Large intestine (tissue), 3 donors: ENCODE data around the gene ANKS4B. TPM values are rescaled to one million over a fixed set of nuclear protein-coding genes. Genes with fewer than 3 reads are reported as not detected.
"Not testable (repeated sequence)": the region's sequence is repeated elsewhere in the genome, so short reads cannot be mapped to it uniquely, and the experiment has no call there.

ENCODE experiments used
- DNase-seq, 2 donors: peaks; one replicate each; pipeline versions ENCODE4 v3.0.0 to v3.0.0-alpha.2; 2013
- H3K27ac ChIP-seq: one replicate; pipeline ENCODE4 v1.5.1; 2013; ENCODE audit warnings: low read length
- H3K27me3 ChIP-seq: 2 replicates; pipeline ENCODE4 v1.6.1; 2013; ENCODE audit warnings: low read length; ENCODE audit not compliant: control insufficient read depth, insufficient read depth
- H3K36me3 ChIP-seq: 2 replicates; pipeline ENCODE4 v1.6.1; 2013; ENCODE audit warnings: low read length; ENCODE audit not compliant: control insufficient read depth, insufficient read depth
- H3K4me1 ChIP-seq: one replicate; pipeline ENCODE4 v1.6.1; 2013; ENCODE audit warnings: low read length; ENCODE audit not compliant: control insufficient read depth, insufficient read depth
- H3K4me3 ChIP-seq: one replicate; pipeline ENCODE4 v1.5.1; 2013; ENCODE audit warnings: low read length
- H3K9me3 ChIP-seq: one replicate; pipeline ENCODE4 v1.6.1; 2013; ENCODE audit warnings: mild to moderate bottlenecking, low read depth, low read length, moderate library complexity; ENCODE audit not compliant: control insufficient read depth
- WGBS: methylation state at CpG from one replicate; pipeline ENCODE4 v1.1.5; 2013; ENCODE audit warnings: low lambda C conversion rate; ENCODE audit not compliant: insufficient coverage; 5-methylcytosine and 5-hydroxymethylcytosine counted together
- polyA plus RNA-seq: library from polyadenylated mRNA; unstranded; fragments of 120-200 nt; gene quantifications from one replicate; pipeline ENCODE4 v1.2.1, GENCODE V29; 2013

The ANKS4B gene
- polyA plus RNA-seq, 1 donor, result 39.3 TPM

GRCh38 chr16:21194771-21195301 is 38.7 kb upstream of the ANKS4B start:
- no peaks in the 10 kb centered on the region for H3K9me3 ChIP-seq
- H3K4me1 ChIP-seq, result peaks cover 13% of the 10 kb centered on the region
- H3K27me3 ChIP-seq, result no peaks in the 10 kb centered on the region
- H3K4me3 ChIP-seq, result no peak overlapping the region
- WGBS, result 38% methylated on average over 1 of the region's 6 CpGs
- DNase-seq, result no peak
- H3K36me3 ChIP-seq, result no peaks in the 10 kb centered on the region
- no peak overlapping the region for H3K27ac ChIP-seq

DNA sequence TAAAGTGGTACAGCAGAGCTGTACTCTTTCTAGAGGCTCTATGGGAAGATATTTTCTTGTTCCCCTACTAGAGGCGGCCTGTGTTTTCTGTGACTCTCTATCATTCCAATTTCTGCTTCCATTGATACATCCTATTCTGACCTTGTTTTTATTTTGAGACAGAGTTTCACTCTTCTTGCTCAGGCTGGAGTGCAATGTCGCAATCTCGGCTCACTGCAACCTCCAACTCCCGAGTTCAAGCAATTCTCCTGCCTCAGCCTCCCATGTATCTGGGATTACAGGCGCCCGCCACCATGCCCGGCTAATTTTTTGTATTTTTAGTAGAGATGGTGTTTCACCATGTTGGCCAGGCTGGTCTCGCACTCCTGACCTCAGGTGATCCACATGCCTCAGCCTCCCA is 38.2 kb upstream of the ANKS4B start:
- H3K4me3 ChIP-seq, H3K36me3 ChIP-seq, H3K27me3 ChIP-seq, H3K9me3 ChIP-seq, DNase-seq, H3K27ac ChIP-seq: not testable (repeated sequence)
- H3K4me1 ChIP-seq, result peaks cover 16% of the 10 kb centered on the region
- 100% methylated on average over 1 of the region's 8 CpGs for whole genome bisulfite sequencing

DNA sequence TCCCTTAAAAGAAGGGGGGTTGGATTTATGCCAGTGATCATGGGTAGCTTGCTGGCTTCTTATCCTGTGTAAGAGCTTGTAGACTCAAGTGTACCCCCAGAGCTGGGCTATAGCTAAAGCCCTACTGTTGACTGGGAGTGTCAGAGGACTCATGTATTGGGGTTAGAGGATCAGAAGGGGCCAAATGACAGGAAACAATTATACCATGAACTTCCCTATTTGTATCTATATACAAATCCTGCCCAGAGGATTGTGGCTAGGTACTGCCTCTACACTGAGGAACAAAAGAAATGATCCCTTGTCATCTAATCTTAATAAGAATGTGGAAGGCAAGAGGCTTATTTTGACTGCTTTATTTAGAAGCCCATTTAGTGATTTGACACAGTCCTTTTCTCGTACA is 36.4 kb upstream of the ANKS4B start:
- Histone ChIP-seq H3K4me1 (peaks cover 30% of the 10 kb centered on the region), H3K27me3 (no peaks in the 10 kb centered on the region), H3K27ac (no peak overlapping the region), H3K36me3 (no peaks in the 10 kb centered on the region), H3K9me3 (no peaks in the 10 kb centered on the region), H3K4me3 (no peak overlapping the region)
- WGBS, result no CpG with 5 or more reads among the region's 1 CpG
- no peak for DNase-seq

GRCh38 chr16:21197621-21198020 is 35.9 kb upstream of the ANKS4B start:
- no peaks in the 10 kb centered on the region for H3K9me3 ChIP-seq
- no peak overlapping the region for H3K4me3 ChIP-seq
- no CpG with 5 or more reads among the region's 3 CpGs for WGBS
- H3K27ac ChIP-seq, result no peak overlapping the region
- peaks cover 35% of the 10 kb centered on the region for H3K4me1 ChIP-seq
- DNase-seq, result no peak
- H3K36me3 ChIP-seq, result no peaks in the 10 kb centered on the region
- H3K27me3 ChIP-seq, result no peaks in the 10 kb centered on the region

- Histone ChIP-seq H3K9me3 (no peaks in the 10 kb centered on the region), H3K36me3 (no peaks in the 10 kb centered on the region), H3K4me3 (no peak overlapping the region), H3K27ac (peak overlapping the region; percentile 81), H3K27me3 (no peaks in the 10 kb centered on the region), H3K4me1 (peaks cover 51% of the 10 kb centered on the region)
- peak; percentile 48 to 87 for DNase-seq
- WGBS, result 33% methylated on average over 1 of the region's 5 CpGs
Measured at GRCh38 chr16:21199607-21200218, 33.8 kb upstream of the ANKS4B start.

- H3K4me3 ChIP-seq, result no peak overlapping the region
- H3K27me3 ChIP-seq, result no peaks in the 10 kb centered on the region
- H3K9me3 ChIP-seq, result no peaks in the 10 kb centered on the region
- no peaks in the 10 kb centered on the region for H3K36me3 ChIP-seq
- WGBS, result no CpG with 5 or more reads among the region's 7 CpGs
- H3K4me1 ChIP-seq, result peaks cover 55% of the 10 kb centered on the region
- peak; percentile 59 to 86 for DNase-seq
- H3K27ac ChIP-seq, result peak overlapping the region; percentile 65
Measured at GRCh38 chr16:21203155-21203797, 30.2 kb upstream of the ANKS4B start.

- H3K4me1 ChIP-seq, result peaks cover 45% of the 10 kb centered on the region
- DNase-seq, result no peak
- no peaks in the 10 kb centered on the region for H3K36me3 ChIP-seq
- no peaks in the 10 kb centered on the region for H3K9me3 ChIP-seq
- H3K27ac ChIP-seq, result no peak overlapping the region
- H3K4me3 ChIP-seq, result no peak overlapping the region
- H3K27me3 ChIP-seq, result no peaks in the 10 kb centered on the region
Measured at GRCh38 chr16:21205303-21205702, 28.2 kb upstream of the ANKS4B start.

DNA sequence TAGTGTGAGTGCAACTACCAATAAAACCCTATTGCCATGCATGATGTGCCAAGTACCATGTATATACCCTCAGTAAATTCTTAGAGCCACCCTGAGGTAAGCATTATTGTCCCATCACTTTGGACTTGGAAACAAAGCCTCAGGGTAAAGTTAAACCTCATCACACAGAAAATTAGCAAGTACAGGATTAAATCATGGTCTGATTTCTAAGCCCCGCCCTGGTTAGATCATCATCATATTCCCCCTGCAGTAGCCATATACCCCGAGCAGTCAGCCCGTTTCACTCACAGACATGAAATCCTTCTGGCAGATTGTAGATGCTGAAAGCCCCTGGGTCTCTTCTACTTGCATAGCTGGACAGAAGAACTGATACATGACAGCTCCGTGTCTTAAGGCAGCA is 26.9 kb upstream of the ANKS4B start:
- DNase-seq, result no peak
- Histone ChIP-seq H3K4me1 (peaks cover 35% of the 10 kb centered on the region), H3K27ac (no peak overlapping the region), H3K27me3 (no peaks in the 10 kb centered on the region), H3K36me3 (no peaks in the 10 kb centered on the region), H3K4me3 (no peak overlapping the region), H3K9me3 (no peaks in the 10 kb centered on the region)
- WGBS, result no CpG with 5 or more reads among the region's 4 CpGs

DNA sequence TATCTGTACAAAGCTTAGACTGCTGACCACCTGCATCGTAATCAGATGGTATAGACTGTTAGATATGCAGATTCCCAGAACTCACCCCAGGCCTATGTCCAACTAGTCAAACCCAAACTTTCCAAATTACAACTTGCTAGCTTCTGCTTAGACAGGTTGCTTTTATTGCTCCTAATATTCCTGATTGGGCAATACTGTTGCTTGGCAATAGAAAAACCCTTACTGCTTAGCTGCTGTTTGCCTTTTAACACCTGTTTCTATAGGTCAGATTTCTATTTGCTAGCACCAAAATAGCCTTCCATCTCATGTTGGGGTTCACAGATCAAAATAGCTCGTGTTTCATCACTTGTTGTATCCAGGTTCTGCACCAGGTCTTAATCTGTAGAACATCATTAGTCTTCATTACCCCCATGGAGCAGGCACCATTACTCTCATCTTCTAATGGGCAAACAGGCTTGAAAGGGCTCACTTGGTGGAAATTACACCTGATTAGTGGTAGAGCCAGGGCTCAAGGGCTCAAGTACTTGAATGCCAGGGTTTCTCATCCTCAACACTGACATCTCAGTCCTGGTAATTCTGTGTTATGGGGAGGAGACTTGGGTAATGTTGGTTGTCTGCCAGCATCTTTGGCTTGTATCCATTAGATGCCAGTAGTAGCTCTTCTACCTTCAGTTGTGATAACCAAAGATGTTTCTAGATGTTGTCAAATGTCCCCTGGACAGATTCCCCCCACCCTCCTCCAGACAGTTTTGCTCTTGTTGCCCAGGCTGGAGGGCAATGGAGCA is 24.9 kb upstream of the ANKS4B start:
- H3K27me3 ChIP-seq, result no peaks in the 10 kb centered on the region
- no peak overlapping the region for H3K27ac ChIP-seq
- WGBS, result no CpG with 5 or more reads among the region's 2 CpGs
- no peak overlapping the region for H3K4me3 ChIP-seq
- H3K4me1 ChIP-seq, result peaks cover 20% of the 10 kb centered on the region
- DNase-seq, result peak in 1 of 2 donors; percentile 57
- no peaks in the 10 kb centered on the region for H3K9me3 ChIP-seq
- no peaks in the 10 kb centered on the region for H3K36me3 ChIP-seq

GRCh38 chr16:21211486-21211885 is 22.0 kb upstream of the ANKS4B start, which contains the start of gene ZP2:
TSS of gene ZP2 (minus strand) at chr16:21211574. CDS start at chr16:21211547, 27 bp downstream.
- Histone ChIP-seq H3K36me3 (no peaks in the 10 kb centered on the region), H3K4me1 (peaks cover 7% of the 10 kb centered on the region), H3K9me3 (no peaks in the 10 kb centered on the region), H3K4me3 (no peak within 1 kb of the TSS), H3K27ac (no peak within 1 kb of the TSS), H3K27me3 (no peaks in the 10 kb centered on the region)
- WGBS, result no CpG with 5 or more reads among the region's 5 CpGs
- DNase-seq, result no peak
